Parathyroid adenoma (tissue), 2 donors: Measurements from ENCODE around the gene TMEM147.

Source experiments
- H2AFZ ChIP-seq: fragments of 300-600 bp; sonication (generic); one replicate; pipeline ENCODE4 v1.7.0; 2017; ENCODE audit warnings: antibody characterized with exemption, mild to moderate bottlenecking
- H3K27ac ChIP-seq: fragments of 300-600 bp; sonication (generic); one replicate; pipeline ENCODE4 v1.7.0; 2017
- H3K27me3 ChIP-seq: fragments of 300-600 bp; sonication (generic); one replicate; pipeline ENCODE4 v1.7.0; 2017; ENCODE audit warnings: low read length; ENCODE audit not compliant: control insufficient read depth, insufficient read depth
- H3K36me3 ChIP-seq: fragments of 300-600 bp; sonication (generic); one replicate; pipeline ENCODE4 v1.7.0; 2017; ENCODE audit warnings: low read length; ENCODE audit not compliant: control insufficient read depth, insufficient read depth
- H3K4me1 ChIP-seq: fragments of 300-600 bp; sonication (generic); one replicate; pipeline ENCODE4 v1.7.0; 2017; ENCODE audit warnings: control low read depth
- H3K4me2 ChIP-seq: fragments of 300-600 bp; sonication (generic); one replicate; pipeline ENCODE4 v1.7.0; 2017; ENCODE audit warnings: low read length
- H3K4me3 ChIP-seq: fragments of 300-600 bp; sonication (generic); one replicate; pipeline ENCODE4 v1.7.0; 2017; ENCODE audit warnings: low read depth, low read length
- H3K79me2 ChIP-seq: fragments of 300-600 bp; sonication (generic); one replicate; pipeline ENCODE4 v1.7.0; 2017; ENCODE audit warnings: control low read depth
- H3K9ac ChIP-seq: fragments of 300-600 bp; sonication (generic); one replicate; pipeline ENCODE4 v1.7.0; 2017; ENCODE audit warnings: mild to moderate bottlenecking
- H3K9me3 ChIP-seq: fragments of 300-600 bp; sonication (generic); one replicate; pipeline ENCODE4 v1.7.0; 2017; ENCODE audit warnings: low read length; ENCODE audit not compliant: control insufficient read depth
- CTCF ChIP-seq: fragments of 300-600 bp; sonication (generic); IDR thresholded peaks from one replicate; pipeline ENCODE4 v1.7.0; 2017; ENCODE audit warnings: antibody characterized with exemption, mild to moderate bottlenecking
- donor health status: primary hyperparathyroidism.

The TMEM147 gene

DNA sequence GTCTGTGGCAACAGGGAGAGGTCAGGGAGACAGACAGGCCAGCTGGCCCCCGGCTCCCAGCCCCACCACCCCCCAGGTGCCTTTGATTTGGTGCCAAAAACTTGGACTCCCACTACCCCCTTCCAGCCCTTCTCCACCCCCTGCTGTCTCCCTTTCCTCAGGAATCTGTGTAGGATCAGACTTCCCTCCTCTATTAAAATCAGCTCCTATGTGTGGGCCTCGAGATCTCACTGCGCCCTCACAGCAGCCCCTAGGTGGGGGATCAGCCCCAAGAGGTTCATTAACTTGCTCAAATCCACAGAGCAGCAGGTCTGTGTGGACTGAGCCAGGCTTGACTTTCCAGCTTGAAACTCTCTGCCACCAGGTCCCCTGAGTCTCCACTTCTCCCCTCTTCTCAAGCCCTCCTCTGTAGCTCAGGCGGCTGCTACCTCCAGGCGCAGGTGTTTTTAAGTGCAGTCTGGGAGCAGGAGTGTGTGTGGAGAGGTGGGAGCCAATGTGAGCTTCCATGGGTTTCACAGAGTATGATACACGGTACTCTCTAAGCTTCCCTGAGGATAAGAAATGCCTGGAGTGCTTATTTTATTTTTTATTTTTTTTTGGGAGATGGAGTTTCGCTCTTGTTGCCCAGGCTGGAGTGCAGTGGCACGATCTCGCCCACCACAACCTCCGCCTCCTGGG lies 10.5 kb upstream of the TMEM147 start:
- Histone ChIP-seq H2AFZ (no peak overlapping the region), H3K9ac (no peak overlapping the region), H3K4me3 (no peak overlapping the region), H3K27me3 (no peaks in the 10 kb centered on the region), H3K36me3 (no peaks in the 10 kb centered on the region), H3K4me2 (no peak overlapping the region), H3K79me2 (no peaks in the 10 kb centered on the region), H3K9me3 (no peaks in the 10 kb centered on the region), H3K27ac (no peak overlapping the region), H3K4me1 (peaks cover 2% of the 10 kb centered on the region)
- TF ChIP-seq CTCF: no peak

- no peak for TF ChIP-seq CTCF
- no peak overlapping the region for H2AFZ ChIP-seq
- H3K79me2 ChIP-seq: no peaks in the 10 kb centered on the region
Measured at GRCh38 chr19:35539314-35539713, 6.1 kb upstream of the TMEM147 start.

DNA sequence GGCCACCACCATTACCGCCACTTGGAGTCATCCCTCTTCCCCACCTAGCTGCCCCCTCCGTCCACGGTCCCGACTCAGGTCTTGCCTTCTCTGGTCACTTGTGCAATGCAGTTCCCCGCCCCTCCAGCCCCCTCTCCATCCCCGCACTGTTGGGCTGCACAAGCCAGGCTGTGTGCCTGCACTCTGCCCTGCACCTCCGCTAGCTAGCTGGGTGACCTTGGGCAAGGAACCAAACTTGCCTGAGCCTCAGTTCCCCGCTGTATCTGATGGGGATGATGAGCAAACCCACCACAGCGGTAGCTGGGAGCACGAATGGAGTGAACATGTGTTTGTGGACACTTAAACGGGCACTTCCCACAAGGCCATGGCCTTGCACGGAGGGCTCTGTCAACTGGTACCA lies 5.6 kb upstream of the TMEM147 start:
- no peak overlapping the region for H2AFZ ChIP-seq
- H3K4me1 ChIP-seq: no peaks in the 10 kb centered on the region
- no peak overlapping the region for H3K4me3 ChIP-seq
- H3K27ac ChIP-seq: no peak overlapping the region
- no peak overlapping the region for H3K4me2 ChIP-seq
- no peaks in the 10 kb centered on the region for H3K79me2 ChIP-seq
- no peak overlapping the region for H3K9ac ChIP-seq
- no peaks in the 10 kb centered on the region for H3K9me3 ChIP-seq
- TF ChIP-seq CTCF: no peak
- no peaks in the 10 kb centered on the region for H3K27me3 ChIP-seq
- H3K36me3 ChIP-seq: no peaks in the 10 kb centered on the region

More at GRCh38 chr19:35539314-35539713, 6.1 kb upstream of the TMEM147 start:
- H3K27ac ChIP-seq: no peak overlapping the region
- H3K4me3 ChIP-seq: no peak overlapping the region
- H3K36me3 ChIP-seq: no peaks in the 10 kb centered on the region
- no peaks in the 10 kb centered on the region for H3K4me1 ChIP-seq
- no peak overlapping the region for H3K4me2 ChIP-seq
- H3K27me3 ChIP-seq: no peaks in the 10 kb centered on the region
- H3K9me3 ChIP-seq: no peaks in the 10 kb centered on the region
- H3K9ac ChIP-seq: no peak overlapping the region

DNA sequence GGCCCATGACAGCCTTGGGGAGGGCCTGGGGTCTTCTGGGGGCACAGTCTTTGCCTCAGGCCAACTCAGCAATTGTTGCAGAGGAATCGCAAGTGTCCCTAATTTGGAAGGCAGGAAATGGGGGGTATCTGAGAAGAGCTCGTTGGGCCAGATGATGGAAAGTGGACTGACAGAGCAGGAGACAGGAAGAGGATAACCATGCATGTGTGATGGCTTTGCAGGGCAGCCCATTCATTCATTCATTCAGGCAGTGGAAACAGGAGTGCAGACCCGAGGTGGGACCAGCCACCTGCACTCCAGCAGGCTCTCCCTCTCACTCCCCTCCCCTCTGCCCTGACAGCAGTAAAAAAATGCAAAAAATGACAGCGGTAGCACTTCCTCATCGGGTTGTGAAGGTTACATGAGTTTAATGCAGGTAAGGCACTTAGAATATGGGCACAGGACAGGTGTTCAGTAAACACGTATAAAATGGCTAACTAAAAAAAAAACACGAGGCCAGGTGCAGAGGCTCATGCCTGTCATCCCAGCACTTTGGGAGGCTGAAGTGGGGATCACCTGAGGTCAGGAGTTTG lies 5.0 kb upstream of the TMEM147 start:
- no peak overlapping the region for H3K27ac ChIP-seq
- no peak for TF ChIP-seq CTCF

DNA sequence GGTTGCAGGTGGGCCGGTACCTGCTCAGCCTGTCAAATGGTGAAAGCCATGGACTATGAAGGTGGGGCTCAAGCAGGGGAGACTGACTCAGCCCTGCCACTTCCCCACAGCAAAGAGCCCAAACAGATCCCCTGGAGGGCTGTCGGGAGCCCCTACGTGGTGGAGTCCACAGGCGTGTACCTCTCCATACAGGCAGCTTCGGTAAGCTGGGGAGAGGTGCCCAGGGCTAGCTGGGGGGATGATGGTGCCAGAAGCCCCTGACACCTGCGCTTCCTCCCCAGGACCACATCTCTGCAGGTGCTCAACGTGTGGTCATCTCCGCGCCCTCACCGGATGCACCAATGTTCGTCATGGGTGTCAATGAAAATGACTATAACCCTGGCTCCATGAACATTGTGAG lies 3.2 kb upstream of the TMEM147 start:
- TF ChIP-seq CTCF: no peak
- Histone ChIP-seq H3K9ac (no peak overlapping the region), H3K4me2 (no peak overlapping the region), H3K27ac (no peak overlapping the region), H3K79me2 (peaks cover 5% of the 10 kb centered on the region), H3K9me3 (no peaks in the 10 kb centered on the region), H3K27me3 (no peaks in the 10 kb centered on the region), H3K4me3 (no peak overlapping the region), H3K36me3 (no peaks in the 10 kb centered on the region), H2AFZ (no peak overlapping the region), H3K4me1 (peaks cover 6% of the 10 kb centered on the region)

More for the DNA sequence above, 5.0 kb upstream of the TMEM147 start:
- no peak overlapping the region for H3K9ac ChIP-seq
- no peaks in the 10 kb centered on the region for H3K4me1 ChIP-seq
- no peaks in the 10 kb centered on the region for H3K27me3 ChIP-seq
- H3K36me3 ChIP-seq: no peaks in the 10 kb centered on the region
- no peak overlapping the region for H2AFZ ChIP-seq
- H3K4me3 ChIP-seq: no peak overlapping the region
- no peaks in the 10 kb centered on the region for H3K79me2 ChIP-seq
- no peaks in the 10 kb centered on the region for H3K9me3 ChIP-seq
- no peak overlapping the region for H3K4me2 ChIP-seq
